DND-41 (cell line): Measurements from ENCODE around the gene RFC5.

Experiments
- CTCF ChIP-seq: IDR thresholded peaks from 2 replicates; pipeline ENCODE4 v1.5.1; 2012; ENCODE audit warnings: borderline replicate concordance, low read length, moderate library complexity, mild to moderate bottlenecking; ENCODE audit not compliant: poor library complexity, severe bottlenecking; ENCODE audit errors: extremely low read depth
- EZH2 ChIP-seq: IDR thresholded peaks from 3 replicates; pipeline ENCODE4 v1.6.1; 2012; ENCODE audit warnings: borderline replicate concordance, low read depth, mild to moderate bottlenecking, moderate library complexity, low read length, inconsistent platforms; ENCODE audit not compliant: severe bottlenecking

GRCh38 chr12:118058227-118058626, 41.7 kb downstream of the RFC5 start:
- TF ChIP-seq CTCF (no peak), EZH2 (no peak)
